Left cardiac atrium (tissue), 4 donors: ENCODE results near the gene SH3BP4. TPM values are rescaled to one million over a fixed set of nuclear protein-coding genes. Genes with fewer than 3 reads are reported as not detected.

ENCODE experiments used
- ATAC-seq, 2 donors: fragments of 200-7000 bp; cut with Tn5 transposase; one replicate each; pipeline ENCODE4 v1.9.1; 2020; ENCODE audit warnings: mild to moderate bottlenecking in 2 of 2, moderate library complexity in 2 of 2
- DNase-seq: peaks from one replicate; pipeline ENCODE4 v3.0.0-alpha.2; 2020
- intact Hi-C, 2 donors: fragments of 100-400 bp; cut with DNase I; formaldehyde crosslinking; loops; one replicate each; pipeline versions ENCODE4 v1.14.1 to v1.15.1; 2022 to 2023
- total RNA-seq, 2 donors: library from RNA; stranded (reverse); fragmentation: NEBNext Ultra II Directional; extraction: Animal tissue kit (Norgen Biotek cat#: 25700); gene quantifications; one replicate each; pipeline ENCODE4 v1.2.1, GENCODE V29; 2021
- donor health status: DM: no; HTN: yes; CAD: no.
- donor health status: DM: no; HTN: yes; CAD: no; lungs with severe emphysema.
- donor health status: DM: yes; HTN: yes; CAD: no.
- donor health status: Dilated cardiomyopathy.

The SH3BP4 gene
- total RNA-seq, 2 donors from 2014 or later: 15.1 to 27.0 TPM

GRCh38 chr2:235043762-235044500 lies 92.1 kb downstream of the SH3BP4 start:
- intact Hi-C loops: no loop called here

GRCh38 chr2:235044501-235045271 lies 92.9 kb downstream of the SH3BP4 start:
- DNase-seq: no peak
- ATAC-seq: no peak
- intact Hi-C loops: no loop called here

More at GRCh38 chr2:235043762-235044500, 92.1 kb downstream of the SH3BP4 start:
- ATAC-seq: peak in 1 of 2 donors; percentile 49
- DNase-seq: no peak

- intact Hi-C loops: no loop called here
- ATAC-seq: no peak
Observed at GRCh38 chr2:235045336-235045972, 93.6 kb downstream of the SH3BP4 start.

GRCh38 chr2:235045973-235046343 lies 94.1 kb downstream of the SH3BP4 start:
- DNase-seq: no peak

More at GRCh38 chr2:235045336-235045972, 93.6 kb downstream of the SH3BP4 start:
- DNase-seq: no peak

GRCh38 chr2:235046589-235046988 lies 94.8 kb downstream of the SH3BP4 start:
- DNase-seq (no peak), ATAC-seq (no peak)
- intact Hi-C loops: no loop called here

More at GRCh38 chr2:235045973-235046343, 94.1 kb downstream of the SH3BP4 start:
- ATAC-seq: no peak
- intact Hi-C loops: no loop called here

- no peak for ATAC-seq
- no peak for DNase-seq
- intact Hi-C loops: no loop called here
Observed at GRCh38 chr2:235047171-235048160, 95.6 kb downstream of the SH3BP4 start.

GRCh38 chr2:235048549-235048948 lies 96.7 kb downstream of the SH3BP4 start:
- no peak for ATAC-seq
- peak; percentile 67 for DNase-seq
- intact Hi-C loops: no loop called here

- intact Hi-C loops: no loop called here
- DNase-seq (no peak), ATAC-seq (no peak)
Observed at GRCh38 chr2:235049069-235049468, 97.3 kb downstream of the SH3BP4 start.

GRCh38 chr2:235049719-235050118 lies 97.9 kb downstream of the SH3BP4 start:
- DNase-seq: no peak
- intact Hi-C loops: loop anchor here in 1 of 2 donors (5.0 to 10.0 kb wide), 2 partner anchors 97 to 165 kb away; partner anchors contain the start of gene SH3BP4
- ATAC-seq: no peak

GRCh38 chr2:235050980-235051351 lies 99.1 kb downstream of the SH3BP4 start:
- intact Hi-C loops: loop anchor here in 1 of 2 donors (5.0 to 10.0 kb wide), 2 partner anchors 99 to 166 kb away; partner anchors contain the start of gene SH3BP4
- DNase-seq (peak; percentile 95), ATAC-seq (peak; percentile 89 to 93)

- DNase-seq (no peak), ATAC-seq (peak; percentile 33 to 43)
- intact Hi-C loops: loop anchor here in 1 of 2 donors (5.0 to 10.0 kb wide), 2 partner anchors 99 to 167 kb away; partner anchors contain the start of gene SH3BP4
Observed at GRCh38 chr2:235051436-235052260, 99.8 kb downstream of the SH3BP4 start.

- no peak for DNase-seq
- no peak for ATAC-seq
- intact Hi-C loops: loop anchor here in 1 of 2 donors (5.0 to 10.0 kb wide), 2 partner anchors 100 to 168 kb away; partner anchors contain the start of gene SH3BP4
Observed at GRCh38 chr2:235052514-235053354, 100.9 kb downstream of the SH3BP4 start.

- DNase-seq (no peak), ATAC-seq (no peak)
- intact Hi-C loops: loop anchor here in 1 of 2 donors (5.0 to 10.0 kb wide), 2 partner anchors 101 to 169 kb away; partner anchors contain the start of gene SH3BP4
Observed at GRCh38 chr2:235053651-235054050, 101.8 kb downstream of the SH3BP4 start.

GRCh38 chr2:235054475-235054874 lies 102.7 kb downstream of the SH3BP4 start:
- no peak for DNase-seq
- intact Hi-C loops: loop anchor here in 1 of 2 donors (5.0 to 10.0 kb wide), 2 partner anchors 102 to 170 kb away; partner anchors contain the start of gene SH3BP4
- ATAC-seq: no peak

- intact Hi-C loops: loop anchor here in 1 of 2 donors (5.0 to 10.0 kb wide), 2 partner anchors 103 to 170 kb away; partner anchors contain the start of gene SH3BP4
- DNase-seq (no peak), ATAC-seq (no peak)
Observed at GRCh38 chr2:235054919-235055318, 103.1 kb downstream of the SH3BP4 start.

GRCh38 chr2:235055891-235056516 lies 104.2 kb downstream of the SH3BP4 start:
- intact Hi-C loops: loop anchor here in 1 of 2 donors (10.0 kb wide), 1 partner anchor 171 kb away; no protein-coding TSS in a partner anchor
- no peak for DNase-seq
- ATAC-seq: peak in 1 of 2 donors; percentile 10
